Umbilical cord (tissue), 2 donors: Measurements from ENCODE around the gene PDE4D. TPM values are rescaled to one million over a fixed set of nuclear protein-coding genes. Genes with fewer than 3 reads are reported as not detected.

Source experiments
- DNase-seq: peaks from one replicate; pipeline ENCODE4 v3.0.0-alpha.2; 2015; ENCODE audit warnings: low spot score
- total RNA-seq: library from RNA; depleted of rRNA; stranded (reverse); fragments of >200 nt; gene quantifications from one replicate; pipeline ENCODE4 v1.2.3, GENCODE V29; 2014; ENCODE audit warnings: low replicate concordance; ENCODE audit not compliant: insufficient read depth

The PDE4D gene
- 283 TPM for total RNA-seq

DNA sequence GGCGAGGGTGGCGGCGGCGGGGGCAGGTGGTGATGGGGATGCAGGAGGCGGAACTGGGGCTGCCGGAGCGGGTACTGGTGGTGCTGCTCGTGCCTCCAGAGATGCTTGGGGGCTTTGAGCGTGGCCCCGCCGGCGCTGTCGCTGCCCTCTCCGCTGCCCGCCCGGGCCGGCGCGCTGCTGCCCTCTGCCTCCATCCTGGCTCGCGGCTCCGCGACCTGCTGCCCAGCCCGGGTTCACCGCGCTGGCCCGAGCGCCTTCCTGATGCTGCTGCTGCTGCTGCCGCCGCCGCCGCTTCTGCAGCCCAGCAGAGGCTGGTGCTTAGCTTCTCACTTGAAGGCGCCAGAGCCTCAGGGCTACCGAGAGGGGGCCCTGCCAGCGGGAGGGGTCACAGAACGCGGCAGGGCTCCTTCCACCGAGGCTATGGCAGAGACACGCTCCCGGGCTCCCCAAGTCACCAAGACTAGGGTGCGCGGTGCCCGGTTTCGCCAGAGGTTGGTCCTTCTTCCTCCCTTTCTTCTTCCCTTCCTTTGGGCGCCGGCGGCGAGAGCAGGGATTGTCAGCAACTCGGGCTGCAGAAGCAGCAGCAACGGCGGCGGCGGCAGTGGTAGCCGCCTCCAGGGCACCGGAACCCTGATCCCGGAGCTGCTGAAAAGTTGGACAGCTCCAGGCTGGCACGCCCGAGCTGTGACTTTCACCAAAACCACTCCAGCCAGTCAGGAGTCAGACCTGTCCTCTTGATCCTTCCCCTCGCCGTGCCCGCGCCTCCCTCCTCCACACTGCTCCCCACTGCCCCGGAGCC, at the start of gene PDE4D:
TSS of gene PDE4D (minus strand) at position 298 of the 799 bp plus-strand sequence.
- DNase-seq = peak; percentile 72

DNA sequence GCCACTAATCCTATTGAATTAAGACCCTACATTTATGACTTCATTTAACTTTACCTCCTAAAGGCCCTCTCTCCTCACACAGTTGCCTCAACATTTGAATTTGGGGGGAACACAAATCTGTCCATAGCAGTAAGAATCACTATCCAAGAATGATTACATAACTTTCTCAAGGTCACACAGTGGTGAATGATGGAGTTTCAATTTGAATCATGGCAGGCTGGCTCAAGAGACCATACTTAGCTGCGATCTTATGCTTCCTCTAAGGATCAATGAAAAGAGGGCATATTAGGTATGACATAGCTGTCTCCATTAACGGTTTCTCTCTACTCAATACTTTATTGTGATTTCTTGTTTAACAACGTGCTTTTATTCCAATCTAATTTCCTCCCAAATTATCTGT, 44.1 kb upstream of the PDE4D start:
- DNase-seq = no peak

DNA sequence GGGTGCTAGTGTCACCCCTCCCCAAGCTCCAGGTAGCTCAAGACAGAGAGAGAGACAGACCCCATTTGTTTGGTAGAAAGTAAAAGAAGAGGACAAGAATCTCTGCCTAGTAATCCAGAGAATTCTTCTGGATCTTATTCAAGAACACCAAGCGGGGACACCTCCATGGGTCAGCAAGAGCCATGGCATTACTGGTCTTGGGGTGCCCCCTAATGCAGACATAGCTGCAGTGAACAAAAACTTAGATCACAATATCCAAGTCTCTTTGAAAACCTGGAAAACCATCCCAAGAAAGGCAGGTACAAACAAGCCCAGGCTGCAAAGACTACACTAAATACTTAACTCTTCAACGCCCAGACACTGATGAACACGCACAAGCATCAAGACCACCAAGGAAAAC, 29.9 kb upstream of the PDE4D start:
- no peak for DNase-seq

DNA sequence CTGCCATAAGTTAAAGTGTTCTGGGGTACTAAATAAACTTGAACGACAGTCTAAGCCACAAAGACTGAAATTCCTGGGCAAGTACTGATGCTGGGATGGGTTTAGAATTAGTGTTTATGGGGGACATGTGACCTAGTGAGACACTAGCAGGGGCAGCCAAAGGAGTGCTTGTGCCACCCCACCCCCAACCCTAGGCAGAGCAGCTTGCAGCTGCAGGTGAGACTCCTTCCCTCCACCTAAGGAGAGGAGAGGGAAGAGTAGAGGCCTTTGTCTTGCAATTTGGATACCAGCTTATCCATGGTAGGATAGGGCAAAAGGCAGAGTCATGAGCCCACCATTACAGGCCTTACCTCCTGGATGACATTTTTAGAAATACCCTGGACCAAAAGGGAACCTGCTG, 28.7 kb upstream of the PDE4D start:
- no peak for DNase-seq

DNA sequence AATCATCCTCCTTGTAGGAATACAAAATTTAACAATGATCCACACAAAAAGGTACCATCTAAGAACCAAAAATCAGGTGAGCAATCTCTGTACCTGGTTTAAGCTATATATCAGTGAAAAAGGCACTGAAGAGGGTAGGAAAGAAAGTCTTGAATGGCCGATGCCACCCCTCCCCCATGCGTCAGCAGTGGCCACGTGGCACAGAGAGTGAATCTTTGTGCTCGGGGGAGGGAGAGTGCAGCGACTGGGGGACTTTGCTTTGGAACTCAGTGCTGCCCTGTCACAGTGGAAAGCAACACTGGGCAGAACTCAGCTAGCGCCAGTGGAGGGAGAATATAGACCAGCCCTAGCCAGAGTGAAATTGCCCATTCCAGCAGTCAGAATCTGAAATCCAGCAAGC, 28.3 kb upstream of the PDE4D start:
- DNase-seq = no peak

DNA sequence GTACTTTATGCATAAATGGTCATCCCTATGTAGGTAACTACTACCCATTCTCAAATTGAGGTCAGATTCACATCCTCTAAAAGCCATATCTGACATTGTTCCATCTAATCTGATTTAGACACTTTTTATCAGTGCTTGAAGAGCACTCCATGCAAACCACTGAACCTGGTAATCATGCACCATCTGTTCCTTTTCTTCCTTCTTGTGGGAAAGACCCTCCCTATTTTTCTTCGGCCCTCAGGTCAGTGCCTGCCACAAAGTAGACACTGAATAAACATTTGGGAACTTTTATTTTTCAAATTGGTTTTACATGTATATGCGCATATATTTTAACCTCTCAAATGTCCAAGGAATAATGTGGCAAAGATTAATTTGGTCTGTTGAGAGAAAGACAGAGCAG, 26.0 kb upstream of the PDE4D start:
- no peak for DNase-seq

DNA sequence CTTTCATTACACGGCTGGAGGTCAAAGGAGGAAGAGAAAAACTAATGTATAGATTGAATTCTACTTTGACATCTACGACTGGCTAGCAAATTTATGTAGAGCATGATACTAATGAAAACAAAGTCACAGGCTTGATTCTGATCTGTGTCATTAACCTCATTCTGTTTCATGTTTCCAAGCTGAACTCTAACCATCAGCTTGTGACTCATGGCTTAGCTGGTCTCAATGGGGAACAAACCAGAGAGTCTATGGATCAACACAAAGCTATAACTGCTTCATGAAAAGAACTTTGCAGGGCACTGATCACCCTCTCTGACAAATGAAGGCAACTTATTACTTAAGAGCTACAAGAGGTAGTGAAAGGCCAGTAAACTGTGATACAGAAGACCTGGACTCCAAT, 23.6 kb upstream of the PDE4D start:
- no peak for DNase-seq

DNA sequence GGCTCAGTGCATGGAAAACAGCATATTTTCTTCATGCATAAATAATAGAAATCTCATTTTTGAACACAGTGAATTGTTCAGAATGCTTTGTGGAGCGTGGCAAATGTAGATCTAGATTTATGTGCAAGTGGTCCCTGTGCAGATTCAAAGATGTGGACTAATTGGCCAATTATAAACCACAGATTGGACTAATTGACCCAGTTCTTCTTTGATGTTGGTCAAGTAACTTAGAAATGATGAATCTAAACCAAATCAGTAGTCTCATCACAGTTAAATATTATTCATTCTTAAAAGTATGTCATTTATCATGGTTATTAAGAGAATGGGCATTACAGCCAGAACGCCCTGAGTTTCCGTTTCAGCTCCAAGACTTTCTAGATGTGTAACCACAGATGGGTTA, 11.7 kb upstream of the PDE4D start:
- no peak for DNase-seq

DNA sequence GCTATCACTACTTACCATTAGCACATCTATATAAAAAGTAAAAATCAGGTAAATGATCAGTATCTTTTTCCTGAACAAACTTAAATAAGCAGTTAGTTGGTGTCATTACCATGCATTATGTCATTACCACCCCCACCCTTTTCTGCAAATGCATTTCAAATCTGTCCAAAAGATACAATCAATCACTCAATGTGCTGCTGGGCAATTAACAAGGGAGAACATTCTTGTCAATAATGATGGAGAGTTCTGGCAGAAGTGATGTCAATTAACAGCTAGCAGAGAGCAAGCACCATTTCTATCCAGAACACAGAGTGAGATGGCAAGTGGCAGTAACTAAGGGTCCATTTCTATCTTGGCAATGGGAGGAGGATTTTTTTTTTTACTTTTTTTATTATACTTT, 3.5 kb upstream of the PDE4D start:
- no peak for DNase-seq

DNA sequence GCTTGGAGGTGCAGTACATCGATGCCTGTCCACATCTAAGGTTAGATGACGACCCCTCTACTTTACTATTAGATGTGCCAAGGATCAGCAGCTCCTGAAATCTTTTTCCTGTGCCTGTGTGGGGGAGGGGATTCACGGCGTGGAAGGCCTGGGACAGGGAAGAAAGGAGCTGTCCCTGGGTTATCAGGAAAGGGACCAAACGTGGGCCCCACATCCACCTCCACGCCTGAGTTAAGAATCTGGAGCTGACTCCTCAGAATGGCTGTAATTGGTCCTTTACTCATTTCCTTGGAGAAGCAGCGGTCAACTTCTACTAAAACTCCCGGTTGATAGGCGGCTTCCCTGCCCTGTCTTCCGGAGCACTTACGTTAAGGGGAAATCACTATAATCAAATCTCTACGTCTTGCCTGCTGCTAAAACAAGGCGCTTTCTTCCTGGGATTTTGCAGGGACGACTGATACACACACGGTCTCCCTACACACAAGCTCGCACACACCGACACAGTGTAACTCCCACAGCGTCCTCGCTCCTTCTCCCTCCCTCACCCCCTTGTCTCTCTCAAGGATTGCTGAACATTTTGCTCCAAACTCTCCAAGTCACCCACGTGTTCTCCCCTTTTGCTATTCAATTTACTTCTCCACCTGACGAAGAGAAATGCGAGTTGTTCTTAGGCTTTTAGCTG, 1.4 kb downstream of the PDE4D start:
- no peak for DNase-seq

DNA sequence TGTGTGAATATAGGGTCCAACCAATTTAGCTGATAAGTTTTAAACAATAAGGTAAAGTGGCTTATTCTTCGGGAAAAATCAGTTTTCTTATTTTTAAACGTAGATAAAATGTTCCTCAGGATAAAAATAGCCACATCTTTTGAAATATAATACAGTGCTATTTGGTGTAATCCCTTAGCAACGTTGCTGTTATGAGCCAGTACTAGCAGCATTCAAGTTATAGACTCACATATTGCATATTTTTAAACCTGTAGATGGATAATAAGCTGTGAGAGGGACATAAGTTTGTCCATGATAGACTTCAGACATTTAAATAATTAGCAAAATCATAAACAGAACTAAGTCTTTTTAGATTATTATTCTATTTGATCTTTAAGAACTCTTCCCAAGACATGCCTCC, 6.3 kb downstream of the PDE4D start:
- no peak for DNase-seq

DNA sequence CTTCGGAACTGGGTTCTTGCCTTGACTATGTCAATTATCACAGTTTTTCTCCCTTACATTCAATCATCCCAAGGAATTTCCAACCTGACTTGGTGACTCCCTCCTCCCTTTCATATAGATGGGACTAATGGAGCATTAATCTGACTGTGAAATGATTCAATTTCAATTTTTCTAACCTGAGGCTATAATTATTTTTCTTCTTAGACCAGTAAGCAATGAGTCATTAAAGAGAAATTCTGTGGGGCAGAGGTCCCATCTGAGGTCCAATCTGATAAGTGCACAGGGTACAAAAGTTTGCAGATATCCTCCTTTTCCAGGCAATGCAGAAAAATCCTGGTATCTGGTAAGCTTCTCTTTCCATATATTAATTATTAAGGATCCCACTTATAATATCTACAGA, 18.9 kb downstream of the PDE4D start:
- DNase-seq = no peak

DNA sequence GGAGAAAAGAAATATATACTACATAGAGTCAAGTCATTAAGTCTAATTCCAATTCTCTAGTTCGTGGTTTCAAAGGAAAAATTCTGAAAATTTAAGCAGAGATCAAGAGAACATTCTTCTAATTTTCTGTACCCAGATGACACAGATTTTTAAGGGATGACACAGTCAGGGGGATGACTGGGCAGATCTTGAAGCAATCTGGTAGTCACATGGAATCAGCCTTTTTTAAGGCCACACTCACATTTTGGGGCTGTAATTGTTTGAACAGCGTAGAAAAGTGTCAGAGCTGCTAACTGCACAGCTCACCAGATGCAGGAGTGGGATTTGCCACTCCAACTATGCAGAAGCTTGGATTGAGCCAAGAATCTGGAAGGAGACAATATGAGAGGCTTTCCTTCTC, 20.4 kb downstream of the PDE4D start:
- no peak for DNase-seq

DNA sequence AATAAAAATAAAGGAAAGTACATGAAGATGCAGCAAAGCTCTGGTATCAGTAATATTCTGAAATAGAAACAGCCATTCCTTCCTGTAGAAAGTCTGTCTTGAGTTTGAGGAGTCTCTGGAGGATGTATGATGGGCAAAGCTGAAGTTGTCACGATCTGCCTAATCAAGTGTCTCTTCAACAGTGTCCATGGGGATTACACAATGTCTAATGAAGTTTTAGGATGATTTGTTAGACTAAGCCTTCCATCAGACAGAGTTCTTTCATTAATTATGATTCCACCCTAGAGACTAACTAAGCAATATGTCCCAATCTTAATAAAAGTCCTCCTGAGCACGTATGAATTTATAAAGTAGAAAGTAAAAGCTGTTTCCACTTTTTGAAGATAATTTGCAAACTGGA, 26.9 kb downstream of the PDE4D start:
- DNase-seq = no peak

DNA sequence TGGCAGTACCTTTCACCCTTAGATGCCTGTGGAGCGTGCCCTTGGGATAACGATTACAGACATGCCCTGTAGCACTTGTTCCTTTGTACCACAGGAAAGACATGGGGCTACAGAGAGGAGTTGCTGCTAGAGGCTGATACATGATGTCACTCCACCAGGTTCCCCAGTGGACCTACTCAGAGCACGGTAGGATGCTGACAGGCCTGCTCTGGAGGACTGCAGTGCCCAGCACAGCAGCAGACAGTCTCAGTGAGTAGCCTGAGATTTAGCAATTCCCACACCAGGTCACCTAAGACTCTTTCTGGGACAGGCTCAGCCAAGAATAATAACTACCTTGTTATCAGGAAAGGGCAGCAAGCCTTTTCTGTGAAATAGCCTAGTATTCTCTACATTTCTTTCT, 28.8 kb downstream of the PDE4D start:
- DNase-seq = no peak

DNA sequence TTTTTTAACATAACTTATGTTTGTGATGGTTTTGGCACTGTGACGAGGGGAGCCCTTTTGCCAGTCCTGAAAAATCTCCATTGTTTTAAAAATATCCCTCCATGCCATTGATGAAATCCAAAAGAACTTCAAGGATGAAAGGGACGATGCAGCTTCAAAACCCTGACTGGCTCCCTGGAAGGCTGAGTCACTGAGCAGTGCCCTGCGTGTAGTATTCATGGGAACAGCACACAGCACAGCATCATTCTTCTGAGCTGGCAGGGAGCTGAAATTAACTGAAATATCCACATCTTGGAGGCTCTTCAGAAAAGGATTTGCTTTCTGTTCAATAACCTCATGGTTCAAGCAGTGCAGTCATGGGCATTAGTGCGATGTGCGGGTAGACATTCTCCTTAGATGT, 29.7 kb downstream of the PDE4D start:
- no peak for DNase-seq

DNA sequence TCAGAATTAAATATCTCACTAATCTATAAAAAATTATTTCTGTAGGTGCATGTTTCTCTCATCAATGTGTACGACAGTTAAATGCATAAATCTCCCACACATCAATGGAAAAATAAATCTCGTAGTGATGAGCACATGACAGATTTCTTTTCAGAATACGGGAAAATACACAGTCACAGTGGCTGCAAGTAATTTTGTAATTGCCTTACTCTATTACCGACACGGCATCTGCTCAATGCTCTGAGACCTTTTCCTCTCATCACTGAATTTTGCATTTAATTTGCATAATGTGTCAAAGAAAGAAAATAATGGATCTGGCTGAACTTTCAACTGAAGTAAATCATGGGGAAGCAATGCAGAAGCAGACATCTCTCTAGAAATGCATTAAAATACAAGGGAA, 37.2 kb downstream of the PDE4D start:
- DNase-seq = no peak

DNA sequence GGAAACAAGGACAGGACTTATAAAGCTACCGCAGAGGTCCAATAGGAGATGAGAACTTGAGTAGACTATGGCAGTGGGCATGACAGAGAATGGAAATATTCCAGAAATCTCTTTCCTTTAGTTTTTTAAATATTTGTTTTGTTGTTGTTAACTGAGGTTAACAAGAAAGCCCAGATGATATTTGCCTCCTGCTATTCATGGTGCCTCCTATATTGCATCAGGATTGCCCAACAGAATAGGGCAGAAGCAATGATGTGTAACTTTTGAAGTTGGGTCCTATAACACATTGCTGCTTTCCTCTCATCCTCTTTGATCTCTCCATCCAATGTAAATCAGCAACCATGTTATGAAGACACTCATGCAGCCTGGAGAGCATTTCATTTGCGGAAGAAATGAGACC, 42.8 kb downstream of the PDE4D start:
- DNase-seq = no peak

DNA sequence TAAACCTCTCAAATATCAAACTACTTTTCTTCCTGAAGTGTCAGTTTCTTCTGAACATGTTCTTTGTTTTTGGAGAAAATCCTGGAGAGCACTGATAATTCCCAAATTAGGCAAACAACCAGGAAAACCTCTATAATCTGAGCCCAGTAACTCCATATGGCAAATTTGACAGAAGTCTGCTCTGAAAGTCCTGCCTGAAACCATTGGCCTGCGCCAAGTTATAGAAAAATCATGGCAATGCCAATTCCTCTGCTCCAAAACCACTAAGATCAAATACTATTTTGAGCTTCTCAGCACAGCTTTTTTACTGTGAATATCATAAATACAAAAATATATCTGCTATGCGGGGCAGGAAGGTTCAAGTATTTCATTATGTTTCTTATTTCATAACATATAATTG, 45.9 kb downstream of the PDE4D start:
- no peak for DNase-seq

DNA sequence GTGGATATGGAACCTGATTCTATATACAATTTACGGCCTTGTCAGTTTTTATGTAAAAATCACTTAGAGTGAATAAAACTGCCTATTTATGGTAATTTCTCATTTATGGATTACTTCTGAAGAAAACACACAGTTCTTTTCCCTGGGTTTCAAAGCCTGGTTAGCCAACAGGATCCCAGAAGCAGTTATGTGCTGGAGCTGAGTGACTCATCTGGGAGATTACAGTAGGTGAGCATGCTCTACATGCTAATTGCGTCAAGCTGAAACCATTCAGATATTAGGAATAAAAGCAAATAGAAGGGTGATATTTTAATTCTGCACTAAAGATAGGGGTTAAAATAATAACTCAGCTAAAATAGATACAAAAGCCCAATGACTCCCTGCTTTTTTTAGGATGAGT, 47.8 kb downstream of the PDE4D start:
- DNase-seq = no peak

DNA sequence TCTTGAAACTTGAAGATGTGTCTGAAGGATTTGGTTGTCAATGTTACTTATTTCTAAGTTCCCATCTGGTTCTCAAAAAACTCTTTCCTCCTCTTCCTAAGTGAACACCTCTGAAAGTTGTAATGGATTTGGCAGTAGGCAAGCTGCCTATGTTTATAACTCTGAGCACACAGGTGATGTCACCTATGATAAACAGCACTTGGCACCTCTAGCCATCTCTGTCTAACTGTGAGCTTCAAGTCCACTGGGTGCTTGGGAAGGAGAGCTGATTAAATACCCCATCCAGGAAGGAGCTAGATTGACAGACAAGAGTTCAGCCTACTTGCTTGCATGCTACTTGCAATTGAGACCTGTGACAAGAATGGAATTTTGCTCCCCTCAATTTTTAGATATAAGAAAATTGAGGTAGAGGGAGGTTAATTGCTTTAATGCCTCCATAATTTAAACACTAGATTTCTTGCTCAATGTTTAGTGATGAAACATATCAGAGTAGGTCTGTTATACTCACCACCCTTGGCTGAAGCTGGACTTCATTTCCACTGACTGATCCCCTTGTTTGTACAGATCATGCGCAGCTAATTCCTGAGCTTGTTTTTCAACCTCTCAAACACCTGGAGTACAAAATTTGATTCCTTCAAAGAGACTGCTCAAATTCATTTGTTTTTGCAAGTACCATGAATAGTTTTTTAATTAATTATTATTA, 49.9 kb downstream of the PDE4D start:
- DNase-seq = no peak

DNA sequence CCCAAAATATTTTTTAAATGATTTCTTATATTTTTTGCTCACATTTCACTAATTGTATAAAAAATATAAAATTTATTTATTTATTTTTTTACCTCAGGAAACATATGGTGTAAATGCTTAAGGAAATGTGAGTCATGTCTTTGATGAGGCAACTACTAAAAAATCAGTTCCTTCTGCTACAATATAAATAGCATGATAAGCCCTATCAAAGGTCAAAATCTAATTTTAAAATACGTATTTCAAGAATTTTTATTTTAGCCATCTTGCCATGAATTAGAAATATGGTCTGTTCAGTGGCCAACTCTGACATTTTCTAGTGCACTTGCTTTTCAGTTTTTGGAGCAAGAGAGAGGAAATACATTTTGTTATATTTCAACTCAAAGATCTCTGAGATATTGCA, 50.5 kb downstream of the PDE4D start:
- DNase-seq = no peak

DNA sequence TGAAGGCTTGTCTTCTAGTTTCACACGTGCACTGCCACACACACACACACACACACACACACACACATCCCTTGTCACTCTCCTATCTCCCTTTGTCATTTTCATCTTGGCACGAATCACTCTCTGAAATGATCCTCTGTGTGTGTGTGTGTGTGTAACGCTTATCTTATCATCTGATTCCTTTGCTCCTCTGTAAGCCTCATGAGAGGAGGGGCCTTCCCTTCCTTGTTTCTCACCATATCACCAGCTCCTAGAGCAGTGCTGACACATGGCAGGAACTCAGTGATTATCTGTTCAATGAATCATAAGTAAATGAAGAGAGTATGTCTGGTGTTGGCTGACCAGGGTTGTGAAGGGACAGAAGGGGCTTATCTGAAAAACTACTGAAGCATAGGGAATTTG, 53.3 kb downstream of the PDE4D start:
- peak; percentile 12 for DNase-seq
